Measurements from ENCODE around the gene PRAMEF1. TPM values are rescaled to one million over a fixed set of nuclear protein-coding genes. Genes with fewer than 3 reads are reported as not detected.

PRAMEF1 gene, protein sequence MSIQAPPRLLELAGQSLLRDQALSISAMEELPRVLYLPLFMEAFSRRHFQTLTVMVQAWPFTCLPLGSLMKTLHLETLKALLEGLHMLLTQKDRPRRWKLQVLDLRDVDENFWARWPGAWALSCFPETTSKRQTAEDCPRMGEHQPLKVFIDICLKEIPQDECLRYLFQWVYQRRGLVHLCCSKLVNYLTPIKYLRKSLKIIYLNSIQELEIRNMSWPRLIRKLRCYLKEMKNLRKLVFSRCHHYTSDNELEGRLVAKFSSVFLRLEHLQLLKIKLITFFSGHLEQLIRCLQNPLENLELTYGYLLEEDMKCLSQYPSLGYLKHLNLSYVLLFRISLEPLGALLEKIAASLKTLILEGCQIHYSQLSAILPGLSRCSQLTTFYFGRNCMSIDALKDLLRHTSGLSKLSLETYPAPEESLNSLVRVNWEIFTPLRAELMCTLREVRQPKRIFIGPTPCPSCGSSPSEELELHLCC
- total RNA-seq = not detected in 2 replicates

DNA sequence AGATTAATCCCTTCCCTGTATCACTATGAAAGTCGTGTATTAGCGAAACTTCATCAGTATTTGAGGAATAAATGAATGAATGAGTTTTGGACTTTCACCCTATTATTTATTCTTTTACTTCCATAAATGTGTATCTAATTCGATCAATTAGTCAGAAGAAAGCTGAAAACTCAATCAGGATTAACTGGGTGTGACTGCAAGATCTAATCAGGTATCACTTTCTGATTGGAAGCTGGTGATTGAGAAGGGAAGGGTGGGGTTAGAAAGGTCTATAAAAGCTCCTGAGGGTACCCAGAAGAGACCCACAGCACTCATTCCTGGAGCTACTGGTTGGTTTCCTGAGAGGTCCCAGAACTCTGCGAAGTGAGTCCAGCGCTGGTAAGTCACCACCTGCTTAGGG lies at the start of gene PRAMEF1:
TSS of gene PRAMEF1 (plus strand) at position 301 of the 400 bp plus-strand sequence. CDS start 1,831 bp downstream, outside the sequence.

DNA sequence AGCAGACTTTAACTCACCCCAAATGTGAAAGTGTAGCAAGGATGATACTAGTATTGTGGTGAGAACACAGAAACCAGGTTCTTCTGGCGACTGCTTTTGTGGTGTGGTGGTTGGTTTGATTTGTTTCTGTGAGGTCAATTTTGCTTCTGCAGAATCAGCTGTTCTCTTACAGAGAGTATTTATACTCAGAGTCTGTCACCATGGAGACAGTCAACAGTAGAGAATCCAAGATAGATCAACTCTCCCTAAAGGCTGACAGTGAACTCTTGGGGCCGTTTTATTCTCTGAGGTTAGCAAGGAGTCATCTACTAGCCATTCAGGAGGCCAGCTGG lies 45.2 kb upstream of the PRAMEF1 start, which contains the start of gene CFAP107:
TSS of gene CFAP107 (plus strand) at position 209 of the 332 bp plus-strand sequence. CDS start 231 bp downstream, outside the sequence.

DNA sequence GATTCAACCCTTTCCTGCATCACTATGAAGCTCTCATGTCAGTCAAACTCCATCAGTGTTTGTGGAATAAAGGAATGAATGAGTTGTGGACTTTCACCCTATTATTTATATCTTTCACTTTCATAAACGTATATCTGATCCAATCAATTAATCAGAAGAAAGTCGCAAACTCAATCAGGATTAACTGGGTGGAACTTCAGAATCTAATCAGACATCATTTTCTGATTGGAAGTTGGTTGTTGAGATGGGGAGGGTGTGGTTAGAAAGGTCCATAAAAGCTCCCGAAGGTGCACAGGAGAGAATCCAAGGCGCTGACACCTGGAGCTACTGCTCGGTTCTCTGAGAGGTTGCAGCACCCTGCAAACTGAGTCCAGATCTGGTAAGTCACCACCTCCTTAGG lies 17.8 kb upstream of the PRAMEF1 start, which contains the start of gene PRAMEF12:
TSS of gene PRAMEF12 (plus strand) at position 301 of the 400 bp plus-strand sequence. CDS start 1,130 bp downstream, outside the sequence.

DNA sequence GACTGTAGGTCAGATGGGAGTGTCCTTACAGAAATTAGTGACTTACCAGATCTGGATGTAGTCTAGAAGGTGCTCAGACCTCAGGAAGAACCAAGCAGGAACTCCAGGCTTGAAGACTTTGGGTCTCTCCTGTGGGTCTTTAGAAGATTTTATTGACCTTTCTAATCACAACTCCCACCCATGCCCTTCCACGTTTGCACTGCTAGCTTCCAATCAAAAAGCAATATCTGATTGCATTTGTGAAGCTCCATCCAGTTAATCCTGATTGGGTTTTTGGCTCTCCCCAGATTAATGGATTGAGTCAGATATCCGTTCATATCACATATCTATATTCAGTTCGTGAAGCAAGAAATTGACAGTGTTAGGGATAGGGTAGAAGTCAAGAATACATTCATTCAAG lies 40.1 kb downstream of the PRAMEF1 start, which contains the start of gene PRAMEF11:
TSS of gene PRAMEF11 (minus strand) at position 101 of the 400 bp plus-strand sequence. CDS start 2,621 bp downstream, outside the sequence.

Other genes with a start within 250 kb of the PRAMEF1 start
- 14.3 and 18.4 TPM in 2 replicates for gene DHRS3, start 173.2 kb upstream of the PRAMEF1 start, total RNA-seq
- not detected in 2 replicates for gene AADACL4, start 147.3 kb upstream of the PRAMEF1 start, total RNA-seq
- gene AADACL3, start 75.3 kb upstream of the PRAMEF1 start, total RNA-seq = not detected in 2 replicates
- gene CFAP107, start 45.2 kb upstream of the PRAMEF1 start, total RNA-seq = not detected in 2 replicates
- not detected in 2 replicates for gene PRAMEF12, start 17.7 kb upstream of the PRAMEF1 start, total RNA-seq
- not detected in 2 replicates for gene PRAMEF11, start 40.0 kb downstream of the PRAMEF1 start, total RNA-seq
- gene HNRNPCL1, start 57.3 kb downstream of the PRAMEF1 start, total RNA-seq = not detected in 2 replicates
- gene PRAMEF2, start 65.7 kb downstream of the PRAMEF1 start, total RNA-seq = not detected in 2 replicates
- not detected in 2 replicates for gene PRAMEF4, start 94.8 kb downstream of the PRAMEF1 start, total RNA-seq
- not detected in 2 replicates for gene PRAMEF10, start 106.9 kb downstream of the PRAMEF1 start, total RNA-seq
- gene PRAMEF7, start 125.2 kb downstream of the PRAMEF1 start, total RNA-seq = not detected in 2 replicates
- not detected in 2 replicates for gene PRAMEF6, start 156.2 kb downstream of the PRAMEF1 start, total RNA-seq